ENCODE results near the gene LTK.

DNA sequence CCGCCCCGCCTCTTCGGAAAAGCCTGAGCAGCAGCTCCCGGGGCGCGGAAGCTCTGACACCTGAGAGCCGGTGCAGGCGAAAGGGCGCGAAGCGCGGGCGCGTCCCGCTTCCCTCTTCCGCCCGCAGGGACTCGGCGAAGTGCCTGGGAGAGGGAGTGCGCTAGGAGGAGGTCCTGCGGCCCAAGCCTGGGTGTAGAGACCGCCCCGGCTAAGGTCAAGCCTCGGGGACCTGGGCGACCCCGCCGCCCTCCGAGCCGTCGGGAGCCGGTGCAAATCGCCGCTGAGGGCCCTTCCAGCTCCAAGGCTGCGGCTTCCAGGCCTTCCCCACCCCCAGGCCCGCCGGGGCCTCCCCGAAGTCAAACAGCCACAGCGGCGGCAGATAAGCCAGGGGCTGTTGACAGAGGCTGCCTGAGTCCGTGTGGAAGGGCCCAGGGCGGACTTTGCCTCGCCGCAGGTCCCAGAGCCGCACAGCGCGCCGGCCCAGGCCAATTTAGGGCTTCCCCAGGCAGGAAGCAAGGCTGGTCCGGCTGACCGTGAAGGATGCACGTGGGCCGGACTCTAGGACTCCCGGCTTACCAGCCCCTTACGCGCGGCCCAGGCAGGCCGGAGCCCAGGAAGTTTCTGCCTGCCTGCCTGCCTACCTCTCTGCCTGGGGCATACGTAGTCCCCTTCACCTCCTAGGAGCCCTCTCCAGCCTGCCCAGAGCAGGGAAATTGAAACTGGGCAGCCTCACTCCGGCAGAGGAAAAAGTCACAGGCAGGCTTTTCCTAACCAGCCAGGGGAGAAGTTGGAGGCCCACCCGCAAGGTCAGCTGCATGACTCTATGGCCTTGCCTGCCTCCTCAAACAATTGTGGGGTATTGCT lies 17.7 kb downstream of the LTK start:
- TF ChIP-seq, protein P1, sequence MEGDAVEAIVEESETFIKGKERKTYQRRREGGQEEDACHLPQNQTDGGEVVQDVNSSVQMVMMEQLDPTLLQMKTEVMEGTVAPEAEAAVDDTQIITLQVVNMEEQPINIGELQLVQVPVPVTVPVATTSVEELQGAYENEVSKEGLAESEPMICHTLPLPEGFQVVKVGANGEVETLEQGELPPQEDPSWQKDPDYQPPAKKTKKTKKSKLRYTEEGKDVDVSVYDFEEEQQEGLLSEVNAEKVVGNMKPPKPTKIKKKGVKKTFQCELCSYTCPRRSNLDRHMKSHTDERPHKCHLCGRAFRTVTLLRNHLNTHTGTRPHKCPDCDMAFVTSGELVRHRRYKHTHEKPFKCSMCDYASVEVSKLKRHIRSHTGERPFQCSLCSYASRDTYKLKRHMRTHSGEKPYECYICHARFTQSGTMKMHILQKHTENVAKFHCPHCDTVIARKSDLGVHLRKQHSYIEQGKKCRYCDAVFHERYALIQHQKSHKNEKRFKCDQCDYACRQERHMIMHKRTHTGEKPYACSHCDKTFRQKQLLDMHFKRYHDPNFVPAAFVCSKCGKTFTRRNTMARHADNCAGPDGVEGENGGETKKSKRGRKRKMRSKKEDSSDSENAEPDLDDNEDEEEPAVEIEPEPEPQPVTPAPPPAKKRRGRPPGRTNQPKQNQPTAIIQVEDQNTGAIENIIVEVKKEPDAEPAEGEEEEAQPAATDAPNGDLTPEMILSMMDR (IDR thresholded peaks at IDR 0.05): no peak
- no peak for TF ChIP-seq POLR2A (IDR thresholded peaks at IDR 0.05)
- no peak for TF ChIP-seq POLR2AphosphoS5 (IDR thresholded peaks at IDR 0.05)
- TF ChIP-seq EP300 (IDR thresholded peaks at IDR 0.05): no peak

Measured in gastroesophageal sphincter (tissue), 3 donors.